Measurements from ENCODE around the gene CEBPE. TPM values are rescaled to one million over a fixed set of nuclear protein-coding genes. Genes with fewer than 3 reads are reported as not detected.
A peak's percentile ranks its signal among the peaks of the same experiment; 100 is the strongest.

CEBPE gene
- total RNA-seq, 1 donor from 2014 or later: not detected

DNA sequence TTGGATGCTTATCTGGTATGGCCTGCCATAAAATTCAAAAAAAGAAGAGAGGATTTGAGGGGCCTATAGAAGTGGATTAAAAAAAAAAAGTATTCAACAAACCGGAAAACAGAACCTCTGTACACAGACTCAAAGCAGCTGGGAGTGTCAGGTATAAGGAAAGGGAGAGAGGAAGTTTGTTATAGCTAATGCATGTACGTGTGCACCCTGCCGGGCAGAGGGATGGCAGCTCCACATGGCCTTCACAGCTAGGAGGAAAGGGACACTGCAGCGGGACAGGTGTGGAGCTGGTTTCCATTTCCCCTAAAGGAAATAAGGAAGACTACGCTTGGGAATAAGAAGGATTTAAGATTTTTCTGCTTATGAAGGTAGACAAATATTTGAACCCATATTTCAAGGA lies 43.0 kb upstream of the CEBPE start:
- no peaks in the 10 kb centered on the region for H3K36me3 ChIP-seq (ENCODE audit: insufficient read depth, low read length)
- no peak overlapping the region for H3K4me3 Mint-ChIP-seq (ENCODE audit: unreplicated experiment)
- H2AFZ ChIP-seq (ENCODE audit: low read depth, low read length): no peak overlapping the region
- H3K36me3 Mint-ChIP-seq (ENCODE audit: low read depth, unreplicated experiment): no peaks in the 10 kb centered on the region
- TF ChIP-seq EZH2 (IDR thresholded peaks at IDR 0.05; ENCODE audit: insufficient read depth, low read length): no peak
- TF ChIP-seq, protein P1, sequence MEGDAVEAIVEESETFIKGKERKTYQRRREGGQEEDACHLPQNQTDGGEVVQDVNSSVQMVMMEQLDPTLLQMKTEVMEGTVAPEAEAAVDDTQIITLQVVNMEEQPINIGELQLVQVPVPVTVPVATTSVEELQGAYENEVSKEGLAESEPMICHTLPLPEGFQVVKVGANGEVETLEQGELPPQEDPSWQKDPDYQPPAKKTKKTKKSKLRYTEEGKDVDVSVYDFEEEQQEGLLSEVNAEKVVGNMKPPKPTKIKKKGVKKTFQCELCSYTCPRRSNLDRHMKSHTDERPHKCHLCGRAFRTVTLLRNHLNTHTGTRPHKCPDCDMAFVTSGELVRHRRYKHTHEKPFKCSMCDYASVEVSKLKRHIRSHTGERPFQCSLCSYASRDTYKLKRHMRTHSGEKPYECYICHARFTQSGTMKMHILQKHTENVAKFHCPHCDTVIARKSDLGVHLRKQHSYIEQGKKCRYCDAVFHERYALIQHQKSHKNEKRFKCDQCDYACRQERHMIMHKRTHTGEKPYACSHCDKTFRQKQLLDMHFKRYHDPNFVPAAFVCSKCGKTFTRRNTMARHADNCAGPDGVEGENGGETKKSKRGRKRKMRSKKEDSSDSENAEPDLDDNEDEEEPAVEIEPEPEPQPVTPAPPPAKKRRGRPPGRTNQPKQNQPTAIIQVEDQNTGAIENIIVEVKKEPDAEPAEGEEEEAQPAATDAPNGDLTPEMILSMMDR (IDR thresholded peaks at IDR 0.05; ENCODE audit: insufficient read depth, low read depth, low read length): no peak
- no peak overlapping the region for H3K27ac Mint-ChIP-seq (ENCODE audit: unreplicated experiment)
- peaks cover 27% of the 10 kb centered on the region for H3K4me1 Mint-ChIP-seq (ENCODE audit: low read depth, unreplicated experiment)
- H3K9ac ChIP-seq (ENCODE audit: low read length): no peak overlapping the region
- no peak overlapping the region for H3K4me2 ChIP-seq (ENCODE audit: low read length)
- H3K9me3 ChIP-seq (ENCODE audit: insufficient read depth, low read depth, low read length): no peaks in the 10 kb centered on the region
- peaks cover 4% of the 10 kb centered on the region for H3K4me1 ChIP-seq (ENCODE audit: insufficient read depth, low read length)
- DNase-seq (ENCODE audit: low read depth) (no peak), FAIRE-seq (no peak)
- peaks cover 11% of the 10 kb centered on the region for H3K27me3 Mint-ChIP-seq (ENCODE audit: low read depth, unreplicated experiment)
- peaks cover 7% of the 10 kb centered on the region for H3K27me3 ChIP-seq (ENCODE audit: insufficient read depth, low read length)
- H3K27ac ChIP-seq (ENCODE audit: low read depth, low read length): no peak overlapping the region
- no peaks in the 10 kb centered on the region for H3K9me3 Mint-ChIP-seq (ENCODE audit: unreplicated experiment)
- H3K4me3 ChIP-seq (ENCODE audit: insufficient read depth, low read depth, low read length): no peak overlapping the region
- H3K79me2 ChIP-seq (ENCODE audit: insufficient read depth, low read length): no peaks in the 10 kb centered on the region
- no peaks in the 10 kb centered on the region for H4K20me1 ChIP-seq (ENCODE audit: insufficient read depth, low read length)

- Mint-ChIP-seq H3K27ac (ENCODE audit: unreplicated experiment) (peak overlapping the region; percentile 71), H3K9me3 (ENCODE audit: unreplicated experiment) (no peaks in the 10 kb centered on the region), H3K36me3 (ENCODE audit: low read depth, unreplicated experiment) (no peaks in the 10 kb centered on the region), H3K4me3 (ENCODE audit: unreplicated experiment) (no peak overlapping the region), H3K4me1 (ENCODE audit: low read depth, unreplicated experiment) (peaks cover 22% of the 10 kb centered on the region), H3K27me3 (ENCODE audit: low read depth, unreplicated experiment) (peaks cover 10% of the 10 kb centered on the region)
- H3K4me2 ChIP-seq (ENCODE audit: low read length): peak overlapping the region; percentile 68
- no peak for TF ChIP-seq EZH2 (IDR thresholded peaks at IDR 0.05; ENCODE audit: insufficient read depth, low read length)
- TF ChIP-seq, protein P1 (IDR thresholded peaks at IDR 0.05; ENCODE audit: insufficient read depth, low read depth, low read length): no peak
- no peak overlapping the region for H3K4me3 ChIP-seq (ENCODE audit: insufficient read depth, low read depth, low read length)
- no peak for FAIRE-seq
- peak overlapping the region; percentile 45 for H2AFZ ChIP-seq (ENCODE audit: low read depth, low read length)
- H3K4me1 ChIP-seq (ENCODE audit: insufficient read depth, low read length): peaks cover 4% of the 10 kb centered on the region
- no peaks in the 10 kb centered on the region for H4K20me1 ChIP-seq (ENCODE audit: insufficient read depth, low read length)
- no peaks in the 10 kb centered on the region for H3K79me2 ChIP-seq (ENCODE audit: insufficient read depth, low read length)
- H3K27me3 ChIP-seq (ENCODE audit: insufficient read depth, low read length): peaks cover 5% of the 10 kb centered on the region
- no peaks in the 10 kb centered on the region for H3K36me3 ChIP-seq (ENCODE audit: insufficient read depth, low read length)
- H3K27ac ChIP-seq (ENCODE audit: low read depth, low read length): no peak overlapping the region
- H3K9ac ChIP-seq (ENCODE audit: low read length): no peak overlapping the region
- peak; percentile 82 for DNase-seq (ENCODE audit: low read depth)
- H3K9me3 ChIP-seq (ENCODE audit: insufficient read depth, low read depth, low read length): no peaks in the 10 kb centered on the region
Observed at GRCh38 chr14:23160924-23161522, 42.0 kb upstream of the CEBPE start.

DNA sequence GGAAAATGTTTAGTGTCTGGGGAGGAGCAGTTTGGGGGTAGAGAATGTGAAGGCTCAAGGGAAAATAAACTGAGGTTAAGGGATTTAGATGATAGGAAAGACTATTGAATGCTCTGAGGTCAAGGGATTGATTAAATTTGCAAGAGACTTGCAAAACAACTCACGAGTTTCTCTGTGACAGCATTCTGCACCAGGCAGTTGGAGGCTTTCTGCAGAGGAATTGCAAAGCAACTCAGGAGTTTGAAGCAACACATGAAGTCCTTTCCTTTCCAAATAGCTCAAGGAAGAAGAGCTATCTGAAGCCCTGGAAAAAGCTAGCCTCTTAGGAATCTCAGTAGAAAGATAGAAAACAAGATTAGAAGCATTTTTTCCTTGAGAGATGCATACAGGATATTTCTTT lies 40.5 kb upstream of the CEBPE start:
- TF ChIP-seq, protein P1 (IDR thresholded peaks at IDR 0.05; ENCODE audit: insufficient read depth, low read depth, low read length): no peak
- TF ChIP-seq EZH2 (IDR thresholded peaks at IDR 0.05; ENCODE audit: insufficient read depth, low read length): no peak
- Mint-ChIP-seq H3K4me1 (ENCODE audit: low read depth, unreplicated experiment) (peaks cover 31% of the 10 kb centered on the region), H3K9me3 (ENCODE audit: unreplicated experiment) (no peaks in the 10 kb centered on the region), H3K36me3 (ENCODE audit: low read depth, unreplicated experiment) (no peaks in the 10 kb centered on the region), H3K4me3 (ENCODE audit: unreplicated experiment) (no peak overlapping the region), H3K27me3 (ENCODE audit: low read depth, unreplicated experiment) (peaks cover 5% of the 10 kb centered on the region), H3K27ac (ENCODE audit: unreplicated experiment) (peak overlapping the region; percentile 26)
- peaks cover 13% of the 10 kb centered on the region for H3K4me1 ChIP-seq (ENCODE audit: insufficient read depth, low read length)
- no peaks in the 10 kb centered on the region for H3K9me3 ChIP-seq (ENCODE audit: insufficient read depth, low read depth, low read length)
- H3K79me2 ChIP-seq (ENCODE audit: insufficient read depth, low read length): no peaks in the 10 kb centered on the region
- H3K27me3 ChIP-seq (ENCODE audit: insufficient read depth, low read length): peaks cover 5% of the 10 kb centered on the region
- H3K27ac ChIP-seq (ENCODE audit: low read depth, low read length): no peak overlapping the region
- H3K4me3 ChIP-seq (ENCODE audit: insufficient read depth, low read depth, low read length): no peak overlapping the region
- H3K4me2 ChIP-seq (ENCODE audit: low read length): no peak overlapping the region
- H3K36me3 ChIP-seq (ENCODE audit: insufficient read depth, low read length): no peaks in the 10 kb centered on the region
- no peak overlapping the region for H3K9ac ChIP-seq (ENCODE audit: low read length)
- DNase-seq (ENCODE audit: low read depth) (no peak), FAIRE-seq (no peak)
- no peak overlapping the region for H2AFZ ChIP-seq (ENCODE audit: low read depth, low read length)
- H4K20me1 ChIP-seq (ENCODE audit: insufficient read depth, low read length): no peaks in the 10 kb centered on the region

Data from astrocyte (in vitro differentiated cells and primary cell).